GM18951 (cell line): ENCODE measurements around the gene TTLL11.

Experiments used
- POLR2A ChIP-seq: IDR thresholded peaks from 4 replicates; pipeline ENCODE4 v1.6.1; 2011; ENCODE audit warnings: mild to moderate bottlenecking; ENCODE audit not compliant: insufficient read length, insufficient read depth; ENCODE audit errors: extremely low read depth
- in situ Hi-C: fragments of 300-500 bp; cut with MboI; formaldehyde crosslinking; loops from one replicate; pipeline ENCODE4 v1.12.0; 2022; ENCODE audit warnings: low sequenced_read_pairs, mixed read lengths, inconsistent platforms; ENCODE audit not compliant: unreplicated experiment

TTLL11 gene

GRCh38 chr9:121979736-121980135 lies 113.4 kb downstream of the TTLL11 start:
- no peak for TF ChIP-seq POLR2A
- in situ Hi-C loops, result no loop called here

- in situ Hi-C loops, result no loop called here
- TF ChIP-seq POLR2A, result no peak
Observed at GRCh38 chr9:121976751-121977150, 116.4 kb downstream of the TTLL11 start.

GRCh38 chr9:121975801-121976277 lies 117.3 kb downstream of the TTLL11 start:
- in situ Hi-C loops, result no loop called here
- no peak for TF ChIP-seq POLR2A

GRCh38 chr9:121974421-121974820 lies 118.7 kb downstream of the TTLL11 start:
- in situ Hi-C loops, result no loop called here
- TF ChIP-seq POLR2A, result no peak

GRCh38 chr9:121972501-121972981 lies 120.6 kb downstream of the TTLL11 start:
- no peak for TF ChIP-seq POLR2A
- in situ Hi-C loops, result no loop called here

GRCh38 chr9:121968056-121968455 lies 125.1 kb downstream of the TTLL11 start:
- no peak for TF ChIP-seq POLR2A
- in situ Hi-C loops, result no loop called here

- TF ChIP-seq POLR2A, result no peak
- in situ Hi-C loops, result no loop called here
Observed at GRCh38 chr9:121966706-121967105, 126.4 kb downstream of the TTLL11 start.

- in situ Hi-C loops, result no loop called here
- no peak for TF ChIP-seq POLR2A
Observed at GRCh38 chr9:121963528-121963995, 129.5 kb downstream of the TTLL11 start.

GRCh38 chr9:121962421-121962820 lies 130.7 kb downstream of the TTLL11 start:
- in situ Hi-C loops, result no loop called here
- no peak for TF ChIP-seq POLR2A

- TF ChIP-seq POLR2A, result no peak
- in situ Hi-C loops, result no loop called here
Observed at GRCh38 chr9:121960665-121961064, 132.4 kb downstream of the TTLL11 start.

GRCh38 chr9:121958530-121958929 lies 134.6 kb downstream of the TTLL11 start:
- in situ Hi-C loops, result no loop called here

GRCh38 chr9:121956808-121957207 lies 136.3 kb downstream of the TTLL11 start:
- in situ Hi-C loops, result no loop called here
- TF ChIP-seq POLR2A, result no peak

More at GRCh38 chr9:121958530-121958929, 134.6 kb downstream of the TTLL11 start:
- no peak for TF ChIP-seq POLR2A

GRCh38 chr9:121955649-121956048 lies 137.5 kb downstream of the TTLL11 start:
- in situ Hi-C loops, result no loop called here
- TF ChIP-seq POLR2A, result no peak

GRCh38 chr9:121954477-121955140 lies 138.5 kb downstream of the TTLL11 start:
- no peak for TF ChIP-seq POLR2A
- in situ Hi-C loops, result no loop called here

- in situ Hi-C loops, result no loop called here
- TF ChIP-seq POLR2A, result no peak
Observed at GRCh38 chr9:121952611-121953010, 140.5 kb downstream of the TTLL11 start.

- TF ChIP-seq POLR2A, result no peak
- in situ Hi-C loops, result no loop called here
Observed at GRCh38 chr9:121950866-121951265, 142.2 kb downstream of the TTLL11 start.
